Stimulated activated CD4-positive, alpha-beta T cell treated with anti-CD3 and anti-CD28 coated beads, Interleukin-12 subunit alpha, Interleukin-12 subunit beta, amount 100 ng/mL, for 48 hours (primary cell): ENCODE measurements around the gene TRIM72.
"Not testable (repeated sequence)": the region's sequence is repeated elsewhere in the genome, so short reads cannot be mapped to it uniquely, and the experiment has no call there.

Source experiments
- DNase-seq, 3 donors: peaks; one replicate each; pipeline ENCODE4 v3.0.0-alpha.2; 2020; ENCODE audit warnings: low read depth in 2 of 3, low spot score in 1 of 3

Gene TRIM72

DNA sequence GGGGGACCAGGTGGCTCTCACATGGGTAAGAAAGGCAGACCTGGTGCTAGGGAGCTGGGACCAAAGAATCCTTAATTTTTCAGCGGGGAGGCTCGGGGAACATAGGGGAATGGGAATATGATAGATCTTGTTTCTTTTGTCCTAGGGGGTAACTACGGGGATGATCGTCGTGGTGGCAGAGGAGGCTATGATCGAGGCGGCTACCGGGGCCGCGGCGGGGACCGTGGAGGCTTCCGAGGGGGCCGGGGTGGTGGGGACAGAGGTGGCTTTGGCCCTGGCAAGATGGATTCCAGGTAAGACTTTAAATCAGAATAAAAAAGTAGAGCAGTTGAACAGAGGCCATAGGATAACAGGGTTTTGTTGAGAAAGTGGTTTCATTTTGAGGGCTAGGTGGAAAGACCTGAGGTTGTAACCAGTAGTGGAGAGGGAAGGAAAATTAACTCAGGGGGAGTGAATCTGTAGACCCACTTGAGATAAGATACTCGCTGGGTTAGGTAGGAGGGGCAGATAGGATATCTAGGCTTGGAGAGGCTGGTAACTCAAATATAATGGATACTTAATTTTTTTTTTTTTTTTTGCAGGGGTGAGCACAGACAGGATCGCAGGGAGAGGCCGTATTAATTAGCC lies 23.0 kb upstream of the TRIM72 start:
- no peak for DNase-seq

DNA sequence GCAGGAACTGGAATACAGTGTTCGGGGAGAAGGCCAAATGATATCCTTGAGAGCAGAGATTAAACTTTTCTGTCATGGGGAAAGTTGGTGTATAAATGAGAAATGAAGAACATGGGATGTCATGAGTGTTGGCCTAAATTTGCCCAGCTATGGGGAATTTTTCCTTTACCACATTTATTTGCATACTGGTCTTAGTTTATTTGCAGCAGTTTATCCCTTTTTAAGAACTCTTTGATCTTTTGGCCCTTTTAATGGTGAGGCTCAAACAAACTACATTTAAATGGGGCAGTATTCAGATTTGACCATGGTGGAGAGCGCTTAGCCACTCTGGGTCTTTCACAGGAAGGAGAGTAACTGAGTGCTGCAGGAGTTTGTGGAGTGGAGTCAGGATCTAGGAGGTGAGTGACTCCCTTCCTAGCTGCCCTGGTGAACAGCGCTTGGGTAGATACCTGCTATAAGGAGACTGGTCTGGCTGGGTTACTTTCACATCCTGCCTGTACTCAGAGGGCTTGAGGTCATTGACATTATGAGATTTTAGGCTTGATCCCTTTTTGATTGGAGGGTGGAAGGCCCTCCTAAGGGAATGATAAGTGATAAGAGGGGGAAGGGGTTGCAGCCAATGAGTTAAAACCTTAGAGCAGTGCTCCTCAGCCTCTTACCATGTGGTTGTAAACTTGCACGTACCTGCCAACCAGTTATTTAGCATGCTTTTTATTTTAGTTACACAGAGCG lies 22.1 kb upstream of the TRIM72 start:
- no peak for DNase-seq

DNA sequence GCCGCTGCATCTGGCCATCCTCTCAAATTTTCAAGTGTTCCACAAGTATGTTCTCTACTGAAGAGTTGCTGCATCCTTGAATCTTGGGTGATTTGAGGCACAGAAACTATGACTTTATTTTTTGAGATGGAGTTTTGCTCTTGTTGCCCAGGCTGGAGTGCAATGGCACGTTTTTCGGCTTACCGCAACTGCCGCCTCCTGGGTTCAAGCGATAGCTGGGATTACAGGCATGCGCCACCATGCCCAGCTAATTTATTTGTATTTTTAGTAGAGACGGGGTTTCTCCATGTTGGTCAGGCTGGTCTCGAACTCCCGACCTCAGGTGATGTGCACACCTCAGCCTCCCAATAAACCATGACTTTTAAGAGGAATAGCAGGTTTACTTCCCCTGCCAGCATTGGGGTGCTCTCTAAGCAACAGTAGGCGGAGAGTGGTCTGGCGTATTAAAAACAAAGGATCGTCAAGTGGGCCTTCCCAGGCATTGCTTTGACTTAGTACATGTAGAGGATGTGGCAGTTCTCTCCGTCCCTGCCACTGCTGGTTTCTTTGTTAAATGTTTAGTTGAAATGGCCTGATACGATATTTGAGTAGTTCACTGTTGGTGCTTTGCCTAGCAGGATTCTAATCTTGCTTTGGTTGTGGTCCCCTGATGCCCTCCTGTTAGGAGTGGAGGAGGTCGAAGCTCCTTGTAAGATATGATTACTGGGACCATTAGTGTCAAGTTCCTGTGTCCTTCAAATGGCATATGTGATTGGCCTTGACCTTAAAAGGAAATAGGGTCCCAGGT lies 20.9 kb upstream of the TRIM72 start:
- no peak for DNase-seq

GRCh38 chr16:31193874-31194273 lies 20.0 kb upstream of the TRIM72 start:
- DNase-seq: no peak

- no peak for DNase-seq
Observed at GRCh38 chr16:31194898-31195297, 19.0 kb upstream of the TRIM72 start.

GRCh38 chr16:31195861-31196260 lies 18.1 kb upstream of the TRIM72 start:
- not testable (repeated sequence) for DNase-seq

DNA sequence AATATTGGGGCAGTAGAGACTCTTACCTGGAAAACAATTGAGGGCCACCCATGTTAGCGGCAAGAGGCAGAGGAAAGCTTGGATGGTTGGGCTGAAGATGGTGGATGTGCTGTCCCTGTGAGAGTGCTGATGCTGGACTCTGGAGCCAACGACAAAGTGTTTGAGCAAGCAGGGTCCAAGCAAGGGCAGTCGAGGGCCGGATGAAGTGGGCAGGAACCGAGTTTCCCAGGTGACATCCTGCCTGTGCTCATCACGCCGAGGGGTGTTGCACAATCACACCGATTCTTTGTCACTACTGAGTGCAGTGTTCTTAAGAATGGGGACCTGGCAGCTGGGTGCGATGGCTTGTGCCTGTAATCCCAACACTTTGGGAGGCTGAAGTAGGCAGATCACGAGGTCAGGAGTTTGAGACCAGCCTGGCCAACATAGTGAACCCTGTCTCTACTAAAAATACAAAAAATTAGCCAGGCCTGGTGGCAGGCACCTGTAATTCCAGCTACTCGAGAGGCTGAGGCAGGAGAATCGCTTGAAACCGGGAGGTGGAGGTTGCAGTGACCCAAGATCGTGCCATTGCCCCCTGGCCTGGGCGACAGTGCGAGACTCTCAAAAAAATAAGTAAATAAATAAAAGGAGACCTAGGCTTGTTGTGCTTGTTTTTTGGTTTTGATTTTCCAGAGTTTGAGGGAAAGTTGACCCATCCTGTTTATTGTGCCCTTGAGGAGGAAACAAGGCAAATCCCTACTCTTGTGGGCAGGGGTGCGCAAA lies 17.4 kb upstream of the TRIM72 start:
- DNase-seq: no peak

- no peak for DNase-seq
Observed at GRCh38 chr16:31198207-31198882, 15.6 kb upstream of the TRIM72 start.

DNA sequence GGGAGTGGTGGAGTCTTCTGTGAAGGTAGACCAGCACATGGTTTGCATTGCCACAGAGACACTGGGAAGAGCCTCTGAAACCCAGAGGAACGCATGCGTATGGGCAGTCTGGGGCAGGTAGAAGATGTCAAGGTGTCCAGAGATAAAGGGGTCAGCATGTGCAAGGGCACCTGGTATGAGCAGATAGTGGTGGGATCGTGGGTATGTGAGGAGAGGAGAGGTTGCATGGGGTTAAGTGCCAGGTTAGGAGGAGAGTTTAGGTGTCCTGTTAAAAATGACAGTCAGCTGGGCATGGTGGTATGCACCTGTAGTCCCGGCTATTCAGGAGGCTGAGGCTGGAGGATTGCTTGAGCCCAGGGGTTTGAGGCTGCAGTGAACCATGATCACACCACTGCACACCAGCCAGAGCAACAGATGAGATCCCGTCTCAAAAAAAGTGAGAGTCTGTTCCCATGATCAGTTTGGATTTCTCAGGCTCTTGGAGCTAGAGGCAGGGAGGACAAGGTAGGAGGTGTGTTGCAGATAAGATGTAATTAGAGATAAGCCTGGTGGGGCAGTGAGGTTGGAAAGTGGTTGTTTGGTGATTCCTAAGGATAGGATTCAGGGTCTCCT lies 14.4 kb upstream of the TRIM72 start:
- DNase-seq: no peak

- DNase-seq: not testable (repeated sequence)
Observed at GRCh38 chr16:31200111-31200510, 13.8 kb upstream of the TRIM72 start.

DNA sequence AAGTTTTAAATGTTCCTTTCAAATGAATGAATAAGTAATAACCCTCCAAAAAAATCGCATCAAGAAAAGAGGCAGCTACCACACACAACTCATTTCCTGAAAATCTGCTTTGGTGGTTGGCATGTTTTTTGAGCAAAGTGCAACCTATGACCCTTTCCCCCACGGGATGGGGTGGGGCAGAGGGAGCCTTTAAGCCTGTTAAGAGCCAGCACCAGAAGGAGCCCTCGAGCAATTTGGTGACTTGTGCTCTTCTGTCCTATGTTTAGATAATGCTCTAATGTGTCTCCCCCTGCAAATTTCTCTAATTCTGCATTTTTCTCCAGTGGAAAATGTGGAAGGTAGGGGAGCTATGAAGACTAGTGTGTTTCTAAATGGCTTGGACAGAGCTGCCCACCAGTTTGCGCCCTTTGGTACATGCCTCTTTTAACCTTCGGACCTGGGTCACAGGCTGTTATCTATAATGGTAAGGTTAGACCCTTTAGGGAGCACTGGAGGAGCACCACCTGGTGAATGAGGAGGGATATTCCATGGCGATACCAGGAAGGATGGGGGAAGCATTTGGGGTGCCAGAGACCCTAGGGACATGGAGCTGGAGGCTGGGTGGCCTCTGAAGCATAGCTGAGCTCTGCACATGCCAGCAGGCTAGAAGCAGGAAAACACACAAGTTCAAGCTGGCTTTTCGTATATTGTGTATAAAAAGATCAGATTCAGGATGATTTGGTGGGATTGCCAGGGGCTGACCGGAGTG lies 12.9 kb upstream of the TRIM72 start:
- peak in 1 of 3 donors; percentile 30 for DNase-seq

DNA sequence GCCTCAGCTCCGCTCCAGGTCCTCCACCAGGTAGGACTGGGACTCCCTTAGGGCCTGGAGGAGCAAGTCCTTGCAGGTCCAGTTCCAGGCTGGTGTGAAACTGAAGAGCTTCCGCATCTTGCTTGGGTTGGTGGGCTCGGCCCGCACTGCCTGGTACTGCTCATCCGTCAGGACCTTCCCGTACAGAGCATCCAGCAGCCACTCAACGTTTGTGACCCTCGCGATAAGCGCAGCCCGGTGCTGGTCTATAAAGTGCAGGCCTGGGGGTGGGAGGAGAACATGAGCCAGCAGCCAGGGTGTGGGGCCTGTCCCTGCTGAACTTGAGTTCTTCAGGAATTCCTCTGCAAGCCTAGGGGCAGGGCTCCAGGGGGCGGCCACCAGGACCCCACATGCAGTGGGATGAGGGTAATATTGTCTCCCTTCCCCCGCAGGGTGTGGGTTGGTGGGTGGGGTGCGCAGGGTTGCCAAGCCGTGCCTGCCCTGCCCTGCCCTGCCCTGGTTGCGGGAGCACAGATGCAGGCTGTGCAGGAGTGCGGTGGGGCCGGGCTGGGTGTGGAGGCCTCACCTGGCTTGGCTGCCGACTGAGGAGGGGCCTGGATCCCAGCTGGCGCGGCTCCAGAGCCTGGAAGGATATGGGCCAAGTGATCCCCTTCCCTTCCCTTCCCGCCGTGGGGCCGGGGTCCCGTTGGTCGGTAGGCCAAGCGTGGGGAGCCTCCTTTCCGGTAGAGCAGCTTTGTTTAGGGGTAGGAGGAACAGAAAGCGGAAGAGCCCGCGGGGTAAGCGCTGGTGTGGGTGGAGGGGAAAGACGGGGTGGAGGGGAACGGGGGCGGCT lies 12.1 kb upstream of the TRIM72 start:
- DNase-seq: no peak

- DNase-seq: no peak
Observed at GRCh38 chr16:31202414-31203375, 11.2 kb upstream of the TRIM72 start, which contains the start of gene PYCARD. Gene PYCARD (minus strand): TSS chr16:31202760. CDS start chr16:31202690, 70 bp downstream.

GRCh38 chr16:31204871-31205666 lies 8.8 kb upstream of the TRIM72 start:
- DNase-seq: no peak

- DNase-seq: no peak
Observed at GRCh38 chr16:31206776-31207175, 7.1 kb upstream of the TRIM72 start.

DNA sequence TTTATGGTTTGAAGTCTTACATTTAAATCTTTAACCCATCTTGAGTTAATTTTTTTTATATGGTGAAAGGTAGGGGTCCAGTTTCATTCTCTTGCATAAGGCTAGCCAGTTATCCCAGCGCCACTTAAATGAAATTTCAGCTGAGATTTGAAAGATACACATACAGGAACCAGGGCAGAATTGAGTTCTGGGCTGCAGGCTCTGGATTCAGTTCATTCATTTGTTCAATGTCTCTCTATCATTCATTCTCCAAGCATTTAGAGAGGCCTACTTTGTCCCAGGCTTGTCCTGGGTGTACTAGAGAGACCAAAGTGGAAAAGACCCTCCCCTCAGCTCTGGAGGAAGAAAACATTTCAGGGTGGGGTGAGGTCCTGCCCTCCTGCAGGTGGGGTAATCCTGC lies 577 bp upstream of the TRIM72 start:
- DNase-seq: no peak
